SK-N-MC (cell line): Measurements from ENCODE around the gene LCE1A.

Experiments used
- EZH2 ChIP-seq: fragments of 200-600 bp; sonication (generic); IDR thresholded peaks from one replicate; pipeline ENCODE4 v1.6.1; 2017; ENCODE audit warnings: antibody characterized with exemption
- FOXP2 ChIP-seq: optimal IDR thresholded peaks from 2 replicates; pipeline ENCODE3; 2011; ENCODE audit warnings: mild to moderate bottlenecking, moderate library complexity; ENCODE audit not compliant: insufficient read depth; ENCODE audit errors: extremely low read length, control extremely low read depth
- POLR2AphosphoS5 ChIP-seq: IDR thresholded peaks from 2 replicates; pipeline ENCODE4 v1.6.1; 2012; ENCODE audit warnings: mild to moderate bottlenecking, low read depth, low read length, borderline replicate concordance

GRCh38 chr1:152842556-152842955 lies 15.3 kb downstream of the LCE1A start, which contains the start of gene LCE6A:
- TF ChIP-seq POLR2AphosphoS5 (no peak), FOXP2 (no peak), EZH2 (no peak)
